Activated naive CD8-positive, alpha-beta T cell treated with anti-CD3 and anti-CD28 coated beads, Interleukin-2, amount 10 ng/mL, durations not matched to agents 7 days and 5 days (primary cell): ENCODE measurements around the gene COQ2. TPM values are rescaled to one million over a fixed set of nuclear protein-coding genes. Genes with fewer than 3 reads are reported as not detected.
"Not testable (repeated sequence)": the region's sequence is repeated elsewhere in the genome, so short reads cannot be mapped to it uniquely, and the experiment has no call there.

Source experiments
- ATAC-seq: fragments of 150-1000 bp; cut with Tn5 transposase; one replicate; pipeline ENCODE4 v1.10.0; 2021; ENCODE audit warnings: low read depth, moderate library complexity
- POLR2A ChIA-PET: fragments of 350-600 bp; sonication (Branson Sonifier 250); formaldehyde crosslinking; loops from one replicate; lab custom pipeline; 2021; ENCODE audit warnings: antibody characterized with exemption; lab: Charles Lee
- DNase-seq: peaks from one replicate; pipeline ENCODE4 v3.0.0; 2021
- H3K27ac Mint-ChIP-seq: one replicate; pipeline ENCODE4 v1.8.0; 2022; ENCODE audit warnings: mild to moderate bottlenecking, mixed read lengths
- H3K27me3 Mint-ChIP-seq: one replicate; pipeline ENCODE4 v1.8.0; 2022; ENCODE audit warnings: mild to moderate bottlenecking, moderate library complexity, mixed read lengths
- H3K36me3 Mint-ChIP-seq: one replicate; pipeline ENCODE4 v1.8.0; 2021; ENCODE audit warnings: mild to moderate bottlenecking, mixed read lengths
- H3K4me1 Mint-ChIP-seq: one replicate; pipeline ENCODE4 v1.8.0; 2021; ENCODE audit warnings: mixed read lengths
- H3K4me3 Mint-ChIP-seq: one replicate; pipeline ENCODE4 v1.8.0; 2022; ENCODE audit warnings: mild to moderate bottlenecking, moderate library complexity, mixed read lengths
- H3K9me3 Mint-ChIP-seq: one replicate; pipeline ENCODE4 v1.8.0; 2021; ENCODE audit warnings: mixed read lengths
- total RNA-seq, 2 experiments: library from RNA; stranded (reverse); gene quantifications; one replicate each; pipeline ENCODE4 v1.2.3, GENCODE V29; 2021

The COQ2 gene
- total RNA-seq, 2 experiments from 2014 or later, result 13.1 to 15.5 TPM

- POLR2A ChIA-PET, result no interaction called here
- H3K9me3 Mint-ChIP-seq, result no peaks in the 10 kb centered on the region
Observed at GRCh38 chr4:83308672-83309071, 24.1 kb upstream of the COQ2 start.

GRCh38 chr4:83307920-83308319, 23.3 kb upstream of the COQ2 start:
- H3K4me3 Mint-ChIP-seq, result no peak overlapping the region
- H3K27me3 Mint-ChIP-seq, result no peaks in the 10 kb centered on the region
- H3K27ac Mint-ChIP-seq, result no peak overlapping the region
- H3K4me1 Mint-ChIP-seq, result peaks cover 2% of the 10 kb centered on the region
- H3K36me3 Mint-ChIP-seq, result peaks cover 27% of the 10 kb centered on the region
- no peak for DNase-seq
- no peaks in the 10 kb centered on the region for H3K9me3 Mint-ChIP-seq
- ATAC-seq, result no peak
- POLR2A ChIA-PET, result no interaction called here

More at GRCh38 chr4:83308672-83309071, 24.1 kb upstream of the COQ2 start:
- ATAC-seq, result no peak
- Mint-ChIP-seq H3K4me3 (no peak overlapping the region), H3K27me3 (no peaks in the 10 kb centered on the region), H3K36me3 (peaks cover 26% of the 10 kb centered on the region), H3K27ac (no peak overlapping the region), H3K4me1 (peaks cover 2% of the 10 kb centered on the region)
- DNase-seq, result no peak

- peaks cover 36% of the 10 kb centered on the region for H3K36me3 Mint-ChIP-seq
- DNase-seq, result no peak
- H3K27ac Mint-ChIP-seq, result no peak overlapping the region
- no peaks in the 10 kb centered on the region for H3K27me3 Mint-ChIP-seq
- no peak for ATAC-seq
- H3K9me3 Mint-ChIP-seq, result no peaks in the 10 kb centered on the region
- POLR2A ChIA-PET, result interaction anchor here (0.6 to 1.5 kb wide), 2 partner anchors 21 to 58 kb away, joined by 3 read pairs; partner anchors contain the start of gene COQ2
- peaks cover 2% of the 10 kb centered on the region for H3K4me1 Mint-ChIP-seq
- no peak overlapping the region for H3K4me3 Mint-ChIP-seq
Observed at GRCh38 chr4:83305187-83305586, 20.6 kb upstream of the COQ2 start.

GRCh38 chr4:83297548-83298260, 13.1 kb upstream of the COQ2 start:
- DNase-seq (no peak), ATAC-seq (peak; percentile 70)
- Mint-ChIP-seq H3K4me3 (peak overlapping the region; percentile 53), H3K9me3 (no peaks in the 10 kb centered on the region), H3K4me1 (peaks cover 9% of the 10 kb centered on the region), H3K27ac (peak overlapping the region; percentile 47), H3K27me3 (no peaks in the 10 kb centered on the region), H3K36me3 (peaks cover 35% of the 10 kb centered on the region)
- POLR2A ChIA-PET, result interaction anchor here (0.6 to 1.4 kb wide), 3 partner anchors 13 to 485 kb away, joined by 5 to 7 read pairs (median 5); partner anchors contain the start of gene COQ2

- Mint-ChIP-seq H3K4me1 (peaks cover 9% of the 10 kb centered on the region), H3K27me3 (no peaks in the 10 kb centered on the region), H3K36me3 (peaks cover 34% of the 10 kb centered on the region), H3K9me3 (peaks cover 9% of the 10 kb centered on the region), H3K27ac (no peak overlapping the region), H3K4me3 (no peak overlapping the region)
- POLR2A ChIA-PET, result interaction anchor here (0.6 kb wide), 1 partner anchor 163 kb away, joined by 4 read pairs; no protein-coding TSS in a partner anchor
- DNase-seq (no peak), ATAC-seq (no peak)
Observed at GRCh38 chr4:83293305-83294046, 8.9 kb upstream of the COQ2 start.

GRCh38 chr4:83290059-83290774, 5.6 kb upstream of the COQ2 start:
- H3K27ac Mint-ChIP-seq, H3K4me1 Mint-ChIP-seq, ATAC-seq, H3K9me3 Mint-ChIP-seq, H3K4me3 Mint-ChIP-seq, H3K27me3 Mint-ChIP-seq, DNase-seq: not testable (repeated sequence)
- H3K36me3 Mint-ChIP-seq, result peaks cover 31% of the 10 kb centered on the region
- POLR2A ChIA-PET, result interaction anchor here (1.1 kb wide), 1 partner anchor 9 kb away, joined by 3 read pairs; no protein-coding TSS in a partner anchor

GRCh38 chr4:83288381-83288780, 3.8 kb upstream of the COQ2 start:
- peaks cover 14% of the 10 kb centered on the region for H3K4me1 Mint-ChIP-seq
- ATAC-seq, result not testable (repeated sequence)

GRCh38 chr4:83285055-83285407, 433 bp upstream of the COQ2 start:
- DNase-seq, result no peak
- H3K36me3 Mint-ChIP-seq, result peaks cover 7% of the 10 kb centered on the region
- peaks cover 40% of the 10 kb centered on the region for H3K4me1 Mint-ChIP-seq
- POLR2A ChIA-PET, result interaction anchor here (0.6 to 2.9 kb wide), 26 partner anchors 13 to 911 kb away, joined by 3 to 13 read pairs (median 4); partner anchors contain the start of genes COPS4, HELQ, HNRNPD and HPSE
- peak overlapping the region; percentile 98 for H3K4me3 Mint-ChIP-seq
- ATAC-seq, result peak; percentile 32
- peaks cover 3% of the 10 kb centered on the region for H3K9me3 Mint-ChIP-seq
- H3K27me3 Mint-ChIP-seq, result no peaks in the 10 kb centered on the region
- H3K27ac Mint-ChIP-seq, result peak overlapping the region; percentile 98

More at GRCh38 chr4:83288381-83288780, 3.8 kb upstream of the COQ2 start:
- H3K27ac Mint-ChIP-seq, POLR2A ChIA-PET, H3K27me3 Mint-ChIP-seq, H3K9me3 Mint-ChIP-seq, DNase-seq, H3K4me3 Mint-ChIP-seq: not testable (repeated sequence)
- peaks cover 22% of the 10 kb centered on the region for H3K36me3 Mint-ChIP-seq

- no peak for DNase-seq
- H3K9me3 Mint-ChIP-seq, result no peaks in the 10 kb centered on the region
- peak overlapping the region; percentile 85 for H3K4me3 Mint-ChIP-seq
- ATAC-seq, result no peak
- peak overlapping the region; percentile 14 for H3K27ac Mint-ChIP-seq
- H3K27me3 Mint-ChIP-seq, result no peaks in the 10 kb centered on the region
- H3K4me1 Mint-ChIP-seq, result peaks cover 42% of the 10 kb centered on the region
- POLR2A ChIA-PET, result interaction anchor here (0.9 to 2.9 kb wide), 5 partner anchors 16 to 248 kb away, joined by 3 to 13 read pairs (median 12); partner anchors contain the start of gene COPS4
- H3K36me3 Mint-ChIP-seq, result peaks cover 5% of the 10 kb centered on the region
Observed at GRCh38 chr4:83283181-83283580, 1.4 kb downstream of the COQ2 start.

- no peak for ATAC-seq
- peak overlapping the region; percentile 39 for H3K27ac Mint-ChIP-seq
- H3K4me1 Mint-ChIP-seq, result peaks cover 46% of the 10 kb centered on the region
- peak overlapping the region; percentile 66 for H3K4me3 Mint-ChIP-seq
- POLR2A ChIA-PET, result interaction anchor here (1.9 kb wide), 1 partner anchor 247 kb away, joined by 6 read pairs; the partner anchor contains the start of gene COPS4
- no peaks in the 10 kb centered on the region for H3K9me3 Mint-ChIP-seq
- no peak for DNase-seq
- H3K36me3 Mint-ChIP-seq, result peaks cover 7% of the 10 kb centered on the region
- H3K27me3 Mint-ChIP-seq, result no peaks in the 10 kb centered on the region
Observed at GRCh38 chr4:83282049-83282535, 2.5 kb downstream of the COQ2 start.

- DNase-seq (no peak), ATAC-seq (no peak)
- Mint-ChIP-seq H3K9me3 (no peaks in the 10 kb centered on the region), H3K4me1 (peaks cover 50% of the 10 kb centered on the region), H3K27me3 (no peaks in the 10 kb centered on the region), H3K36me3 (peaks cover 7% of the 10 kb centered on the region), H3K4me3 (peak overlapping the region; percentile 20), H3K27ac (no peak overlapping the region)
- POLR2A ChIA-PET, result interaction anchor here (0.8 to 1.9 kb wide), 3 partner anchors 10 to 246 kb away, joined by 3 to 6 read pairs (median 5); partner anchors contain the start of gene COPS4
Observed at GRCh38 chr4:83281307-83281706, 3.3 kb downstream of the COQ2 start.

GRCh38 chr4:83276299-83277040, 8.1 kb downstream of the COQ2 start:
- no peaks in the 10 kb centered on the region for H3K27me3 Mint-ChIP-seq
- H3K4me1 Mint-ChIP-seq, result peaks cover 25% of the 10 kb centered on the region
- H3K9me3 Mint-ChIP-seq, result no peaks in the 10 kb centered on the region
- POLR2A ChIA-PET, result no interaction called here
- ATAC-seq, result no peak
- no peak overlapping the region for H3K27ac Mint-ChIP-seq
- no peak for DNase-seq
- H3K36me3 Mint-ChIP-seq, result peaks cover 25% of the 10 kb centered on the region
- no peak overlapping the region for H3K4me3 Mint-ChIP-seq
